ENCODE measurements around the gene CSNK1A1.

Gene CSNK1A1

DNA sequence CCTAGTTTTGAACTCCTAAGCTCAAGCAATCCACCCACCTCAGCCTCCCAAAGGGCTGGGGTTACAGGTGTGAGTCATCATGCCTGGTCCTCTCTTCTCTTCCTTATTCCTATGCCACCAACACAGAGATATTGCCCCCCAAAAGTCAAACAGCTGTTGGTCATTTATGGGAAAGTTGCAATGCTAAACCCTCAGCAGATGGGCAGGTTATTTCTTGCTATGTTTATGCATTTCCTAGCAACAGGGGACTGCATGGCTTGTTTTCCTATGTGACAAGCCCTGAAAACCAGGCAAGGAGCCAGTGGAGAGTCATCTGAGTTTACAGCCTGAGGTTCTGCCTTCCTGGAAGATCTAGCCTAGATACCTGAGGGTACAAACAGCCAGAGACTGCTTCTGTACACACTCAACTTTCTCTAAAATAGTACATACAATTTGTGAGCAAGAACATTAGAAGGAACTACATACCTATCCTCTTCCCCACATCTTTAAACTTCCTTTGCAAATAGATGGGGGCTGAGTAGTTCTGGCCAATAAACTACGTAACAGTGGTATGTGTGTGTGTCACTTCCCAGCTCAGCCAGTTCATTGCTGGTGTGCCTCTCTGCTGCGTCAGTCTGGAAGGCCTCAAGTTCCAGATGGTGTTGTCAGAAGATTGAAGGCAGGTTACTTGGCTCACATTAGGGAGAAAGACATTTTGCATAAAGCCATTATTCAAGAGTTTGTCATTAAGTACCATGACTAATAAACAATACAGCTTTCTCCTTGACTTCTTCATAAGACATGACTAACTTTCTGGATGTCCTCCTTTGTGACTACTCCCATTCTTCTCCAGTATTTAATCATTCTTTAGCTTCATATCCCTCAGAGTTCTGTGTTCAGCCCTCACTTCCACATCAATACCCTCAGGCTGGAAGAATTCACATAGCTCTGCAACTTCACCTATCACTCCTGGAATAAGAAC lies 65.3 kb downstream of the CSNK1A1 start:
- Histone ChIP-seq H3K4me3 (ENCODE audit: low read depth in 1 of 2, low read length in 2 of 2) (no peak overlapping the region), H3K9me3 (ENCODE audit: control insufficient read depth in 1 of 2, low read length in 2 of 2) (no peaks in the 10 kb centered on the region), H3K4me1 (ENCODE audit: control insufficient read depth in 1 of 2, insufficient read depth in 2 of 2, low read length in 2 of 2) (peaks cover 29 to 33% of the 10 kb centered on the region in 2 donors), H3K27ac (ENCODE audit: low read depth, low read length) (peak overlapping the region; percentile 72), H3K27me3 (ENCODE audit: control insufficient read depth in 1 of 2, insufficient read depth in 2 of 2, low read length in 2 of 2) (no peaks in the 10 kb centered on the region), H3K9ac (ENCODE audit: low read depth in 1 of 2, low read length in 2 of 2) (peak overlapping the region; percentile 9 to 21), H3K36me3 (ENCODE audit: control insufficient read depth in 1 of 2, insufficient read depth in 2 of 2, low read length in 2 of 2) (no peaks in the 10 kb centered on the region)

DNA sequence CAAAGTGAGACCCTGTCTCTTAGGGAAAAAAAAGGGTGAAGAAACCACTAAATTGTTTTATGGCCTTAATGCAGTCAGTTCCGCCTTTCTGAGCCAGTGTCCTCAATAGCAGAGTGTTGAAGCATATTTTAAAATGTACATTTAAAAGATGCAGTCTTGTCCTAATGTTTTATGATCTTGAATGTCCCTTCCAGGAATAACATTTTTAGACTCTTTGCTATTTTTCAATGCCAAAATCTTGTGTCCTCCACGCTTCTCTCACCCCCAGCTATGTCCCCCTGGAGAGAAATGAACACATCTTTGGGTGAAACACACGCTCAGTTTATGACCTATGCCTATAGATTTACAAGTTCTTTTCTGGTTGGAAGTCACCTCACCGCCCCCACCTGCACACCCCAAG lies 69.8 kb downstream of the CSNK1A1 start:
- Histone ChIP-seq H3K36me3 (ENCODE audit: control insufficient read depth in 1 of 2, insufficient read depth in 2 of 2, low read length in 2 of 2) (no peaks in the 10 kb centered on the region), H3K9ac (ENCODE audit: low read depth in 1 of 2, low read length in 2 of 2) (no peak overlapping the region), H3K9me3 (ENCODE audit: control insufficient read depth in 1 of 2, low read length in 2 of 2) (no peaks in the 10 kb centered on the region), H3K4me3 (ENCODE audit: low read depth in 1 of 2, low read length in 2 of 2) (no peak overlapping the region), H3K27me3 (ENCODE audit: control insufficient read depth in 1 of 2, insufficient read depth in 2 of 2, low read length in 2 of 2) (no peaks in the 10 kb centered on the region), H3K4me1 (ENCODE audit: control insufficient read depth in 1 of 2, insufficient read depth in 2 of 2, low read length in 2 of 2) (peaks cover 13 to 21% of the 10 kb centered on the region in 2 donors), H3K27ac (ENCODE audit: low read depth, low read length) (no peak overlapping the region)

GRCh38 chr5:149478761-149479160 lies 72.5 kb downstream of the CSNK1A1 start:
- Histone ChIP-seq H3K27ac (ENCODE audit: low read depth, low read length) (no peak overlapping the region), H3K36me3 (ENCODE audit: control insufficient read depth in 1 of 2, insufficient read depth in 2 of 2, low read length in 2 of 2) (no peaks in the 10 kb centered on the region), H3K4me3 (ENCODE audit: low read depth in 1 of 2, low read length in 2 of 2) (no peak overlapping the region), H3K9me3 (ENCODE audit: control insufficient read depth in 1 of 2, low read length in 2 of 2) (no peaks in the 10 kb centered on the region), H3K4me1 (ENCODE audit: control insufficient read depth in 1 of 2, insufficient read depth in 2 of 2, low read length in 2 of 2) (peaks cover 4 to 15% of the 10 kb centered on the region in 2 donors), H3K27me3 (ENCODE audit: control insufficient read depth in 1 of 2, insufficient read depth in 2 of 2, low read length in 2 of 2) (no peaks in the 10 kb centered on the region), H3K9ac (ENCODE audit: low read depth in 1 of 2, low read length in 2 of 2) (no peak overlapping the region)

- Histone ChIP-seq H3K9ac (ENCODE audit: low read depth in 1 of 2, low read length in 2 of 2) (no peak overlapping the region), H3K27me3 (ENCODE audit: control insufficient read depth in 1 of 2, insufficient read depth in 2 of 2, low read length in 2 of 2) (no peaks in the 10 kb centered on the region), H3K27ac (ENCODE audit: low read depth, low read length) (no peak overlapping the region), H3K4me3 (ENCODE audit: low read depth in 1 of 2, low read length in 2 of 2) (no peak overlapping the region), H3K9me3 (ENCODE audit: control insufficient read depth in 1 of 2, low read length in 2 of 2) (no peaks in the 10 kb centered on the region), H3K36me3 (ENCODE audit: control insufficient read depth in 1 of 2, insufficient read depth in 2 of 2, low read length in 2 of 2) (no peaks in the 10 kb centered on the region), H3K4me1 (ENCODE audit: control insufficient read depth in 1 of 2, insufficient read depth in 2 of 2, low read length in 2 of 2) (peaks cover 19 to 20% of the 10 kb centered on the region in 2 donors)
These were observed 75.5 kb downstream of the CSNK1A1 start for GRCh38 chr5:149475777-149476176.

- H3K27me3 ChIP-seq (ENCODE audit: control insufficient read depth in 1 of 2, insufficient read depth in 2 of 2, low read length in 2 of 2): no peaks in the 10 kb centered on the region
- H3K9me3 ChIP-seq (ENCODE audit: control insufficient read depth in 1 of 2, low read length in 2 of 2): no peaks in the 10 kb centered on the region
- H3K4me3 ChIP-seq (ENCODE audit: low read depth in 1 of 2, low read length in 2 of 2): no peak overlapping the region
- H3K27ac ChIP-seq (ENCODE audit: low read depth, low read length): peak overlapping the region; percentile 31
- H3K9ac ChIP-seq (ENCODE audit: low read depth in 1 of 2, low read length in 2 of 2): no peak overlapping the region
- no peaks in the 10 kb centered on the region for H3K36me3 ChIP-seq (ENCODE audit: control insufficient read depth in 1 of 2, insufficient read depth in 2 of 2, low read length in 2 of 2)
- H3K4me1 ChIP-seq (ENCODE audit: control insufficient read depth in 1 of 2, insufficient read depth in 2 of 2, low read length in 2 of 2): peaks cover 21% of the 10 kb centered on the region in 2 donors
These were observed 77.0 kb downstream of the CSNK1A1 start for GRCh38 chr5:149474198-149474597.

- H3K4me1 ChIP-seq (ENCODE audit: control insufficient read depth in 1 of 2, insufficient read depth in 2 of 2, low read length in 2 of 2): peaks cover 21% of the 10 kb centered on the region in 2 donors
- no peak overlapping the region for H3K27ac ChIP-seq (ENCODE audit: low read depth, low read length)
- no peaks in the 10 kb centered on the region for H3K27me3 ChIP-seq (ENCODE audit: control insufficient read depth in 1 of 2, insufficient read depth in 2 of 2, low read length in 2 of 2)
- H3K9me3 ChIP-seq (ENCODE audit: control insufficient read depth in 1 of 2, low read length in 2 of 2): no peaks in the 10 kb centered on the region
- H3K9ac ChIP-seq (ENCODE audit: low read depth in 1 of 2, low read length in 2 of 2): no peak overlapping the region
- no peaks in the 10 kb centered on the region for H3K36me3 ChIP-seq (ENCODE audit: control insufficient read depth in 1 of 2, insufficient read depth in 2 of 2, low read length in 2 of 2)
- no peak overlapping the region for H3K4me3 ChIP-seq (ENCODE audit: low read depth in 1 of 2, low read length in 2 of 2)
These were observed 77.8 kb downstream of the CSNK1A1 start for GRCh38 chr5:149473441-149473840.

- H3K9me3 ChIP-seq (ENCODE audit: control insufficient read depth in 1 of 2, low read length in 2 of 2): no peaks in the 10 kb centered on the region
- H3K27ac ChIP-seq (ENCODE audit: low read depth, low read length): no peak overlapping the region
- peaks cover 21% of the 10 kb centered on the region in 2 donors for H3K4me1 ChIP-seq (ENCODE audit: control insufficient read depth in 1 of 2, insufficient read depth in 2 of 2, low read length in 2 of 2)
- no peak overlapping the region for H3K4me3 ChIP-seq (ENCODE audit: low read depth in 1 of 2, low read length in 2 of 2)
- no peak overlapping the region for H3K9ac ChIP-seq (ENCODE audit: low read depth in 1 of 2, low read length in 2 of 2)
- H3K36me3 ChIP-seq (ENCODE audit: control insufficient read depth in 1 of 2, insufficient read depth in 2 of 2, low read length in 2 of 2): no peaks in the 10 kb centered on the region
- no peaks in the 10 kb centered on the region for H3K27me3 ChIP-seq (ENCODE audit: control insufficient read depth in 1 of 2, insufficient read depth in 2 of 2, low read length in 2 of 2)
These were observed 78.8 kb downstream of the CSNK1A1 start for GRCh38 chr5:149472399-149472798.

DNA sequence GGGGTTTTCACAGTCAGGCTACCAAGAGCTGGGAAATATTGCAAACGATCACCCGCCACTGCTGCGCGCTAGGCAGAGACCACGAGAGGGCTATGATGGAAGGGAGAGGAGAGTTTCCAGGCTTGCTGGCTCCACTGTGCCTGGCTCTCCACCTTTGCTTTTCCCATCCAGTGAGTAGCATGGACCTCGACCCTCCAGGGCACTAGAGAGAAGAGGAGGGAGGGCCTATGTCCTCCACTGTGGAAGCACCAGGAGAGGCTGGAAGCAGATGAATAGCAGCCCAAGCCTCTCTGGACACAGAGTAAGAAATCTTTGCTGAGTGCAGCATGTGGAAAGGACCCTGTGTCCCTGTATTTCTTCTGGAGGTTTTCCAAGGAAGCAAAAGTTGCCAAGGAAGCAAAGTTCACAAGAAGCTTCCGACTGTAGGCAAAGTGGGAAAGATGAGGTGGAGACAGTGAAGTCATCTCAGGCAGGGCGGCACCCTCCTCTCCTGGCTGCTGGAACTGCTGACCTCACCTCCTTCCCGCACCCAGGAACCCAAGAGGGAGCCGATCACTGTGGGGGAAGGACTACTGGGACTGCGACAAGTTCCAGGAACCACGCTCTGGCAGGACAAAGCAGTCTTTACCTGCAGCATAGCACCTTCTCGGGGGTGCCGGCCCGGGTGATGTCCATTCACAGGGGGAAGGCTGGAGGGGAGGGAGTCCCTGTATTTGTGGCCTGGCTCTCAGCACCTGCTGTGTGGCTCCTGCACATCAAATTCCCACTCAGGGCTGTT lies 79.6 kb downstream of the CSNK1A1 start:
- Histone ChIP-seq H3K36me3 (ENCODE audit: control insufficient read depth in 1 of 2, insufficient read depth in 2 of 2, low read length in 2 of 2) (no peaks in the 10 kb centered on the region), H3K9ac (ENCODE audit: low read depth in 1 of 2, low read length in 2 of 2) (peak overlapping the region; percentile 20 to 45), H3K27ac (ENCODE audit: low read depth, low read length) (peak overlapping the region; percentile 59), H3K9me3 (ENCODE audit: control insufficient read depth in 1 of 2, low read length in 2 of 2) (no peaks in the 10 kb centered on the region), H3K4me3 (ENCODE audit: low read depth in 1 of 2, low read length in 2 of 2) (peak overlapping the region in 1 of 2 donors; percentile 10), H3K27me3 (ENCODE audit: control insufficient read depth in 1 of 2, insufficient read depth in 2 of 2, low read length in 2 of 2) (no peaks in the 10 kb centered on the region), H3K4me1 (ENCODE audit: control insufficient read depth in 1 of 2, insufficient read depth in 2 of 2, low read length in 2 of 2) (peaks cover 21 to 22% of the 10 kb centered on the region in 2 donors)

- Histone ChIP-seq H3K4me3 (ENCODE audit: low read depth in 1 of 2, low read length in 2 of 2) (peak overlapping the region in 1 of 2 donors; percentile 10), H3K9ac (ENCODE audit: low read depth in 1 of 2, low read length in 2 of 2) (peak overlapping the region; percentile 9 to 20), H3K27ac (ENCODE audit: low read depth, low read length) (peak overlapping the region; percentile 26), H3K36me3 (ENCODE audit: control insufficient read depth in 1 of 2, insufficient read depth in 2 of 2, low read length in 2 of 2) (no peaks in the 10 kb centered on the region), H3K4me1 (ENCODE audit: control insufficient read depth in 1 of 2, insufficient read depth in 2 of 2, low read length in 2 of 2) (peaks cover 28% of the 10 kb centered on the region in 2 donors), H3K27me3 (ENCODE audit: control insufficient read depth in 1 of 2, insufficient read depth in 2 of 2, low read length in 2 of 2) (no peaks in the 10 kb centered on the region), H3K9me3 (ENCODE audit: control insufficient read depth in 1 of 2, low read length in 2 of 2) (no peaks in the 10 kb centered on the region)
These were observed 80.3 kb downstream of the CSNK1A1 start for GRCh38 chr5:149470942-149471341.

GRCh38 chr5:149466457-149466972 lies 84.7 kb downstream of the CSNK1A1 start:
- Histone ChIP-seq H3K27ac (ENCODE audit: low read depth, low read length) (peak overlapping the region; percentile 74), H3K4me3 (ENCODE audit: low read depth in 1 of 2, low read length in 2 of 2) (peak overlapping the region; percentile 38 to 55), H3K9ac (ENCODE audit: low read depth in 1 of 2, low read length in 2 of 2) (peak overlapping the region; percentile 52), H3K27me3 (ENCODE audit: control insufficient read depth in 1 of 2, insufficient read depth in 2 of 2, low read length in 2 of 2) (no peaks in the 10 kb centered on the region), H3K4me1 (ENCODE audit: control insufficient read depth in 1 of 2, insufficient read depth in 2 of 2, low read length in 2 of 2) (peaks cover 30 to 32% of the 10 kb centered on the region in 2 donors), H3K36me3 (ENCODE audit: control insufficient read depth in 1 of 2, insufficient read depth in 2 of 2, low read length in 2 of 2) (no peaks in the 10 kb centered on the region), H3K9me3 (ENCODE audit: control insufficient read depth in 1 of 2, low read length in 2 of 2) (no peaks in the 10 kb centered on the region)

Data from duodenal mucosa (tissue), 2 donors.